Fibroblast of mammary gland (primary cell): ENCODE data around the gene TREX2.

Source experiments
- DNase-seq: peaks from one replicate; pipeline ENCODE4 v3.0.0-alpha.2; 2010; ENCODE audit warnings: low read depth
- H3K4me3 ChIP-seq: 2 replicates; pipeline ENCODE4 v1.5.1; 2011; ENCODE audit warnings: low read depth, mild to moderate bottlenecking, low read length, moderate library complexity; ENCODE audit not compliant: control insufficient read depth
- CTCF ChIP-seq: conservative IDR thresholded peaks from 2 replicates; pipeline ENCODE4 v1.5.1; 2011; ENCODE audit warnings: low read depth, low read length, inconsistent platforms; ENCODE audit not compliant: control insufficient read depth, insufficient read depth

TREX2 gene

GRCh38 chrX:153400146-153401132 is 45.4 kb downstream of the TREX2 start:
- TF ChIP-seq CTCF = peak; percentile 73
- no peak overlapping the region for H3K4me3 ChIP-seq
- peak; percentile 20 for DNase-seq

GRCh38 chrX:153398275-153398960 is 47.4 kb downstream of the TREX2 start:
- no peak for TF ChIP-seq CTCF
- DNase-seq = no peak
- H3K4me3 ChIP-seq = no peak overlapping the region

GRCh38 chrX:153397256-153397960 is 48.4 kb downstream of the TREX2 start:
- no peak for TF ChIP-seq CTCF
- no peak for DNase-seq
- H3K4me3 ChIP-seq = no peak overlapping the region

GRCh38 chrX:153396320-153397195 is 49.3 kb downstream of the TREX2 start:
- no peak for DNase-seq
- TF ChIP-seq CTCF = no peak
- no peak overlapping the region for H3K4me3 ChIP-seq

GRCh38 chrX:153395613-153396319 is 50.1 kb downstream of the TREX2 start:
- no peak for DNase-seq
- H3K4me3 ChIP-seq = no peak overlapping the region
- TF ChIP-seq CTCF = no peak

- TF ChIP-seq CTCF = no peak
- DNase-seq = no peak
- no peak overlapping the region for H3K4me3 ChIP-seq
Measured at GRCh38 chrX:153394612-153395011, 51.2 kb downstream of the TREX2 start.
